ENCODE data around the gene ALOX12. TPM values are rescaled to one million over a fixed set of nuclear protein-coding genes. Genes with fewer than 3 reads are reported as not detected.

The ALOX12 gene
- total RNA-seq, 2 donors from 2014 or later = 0.14 TPM; not detected in 1

DNA sequence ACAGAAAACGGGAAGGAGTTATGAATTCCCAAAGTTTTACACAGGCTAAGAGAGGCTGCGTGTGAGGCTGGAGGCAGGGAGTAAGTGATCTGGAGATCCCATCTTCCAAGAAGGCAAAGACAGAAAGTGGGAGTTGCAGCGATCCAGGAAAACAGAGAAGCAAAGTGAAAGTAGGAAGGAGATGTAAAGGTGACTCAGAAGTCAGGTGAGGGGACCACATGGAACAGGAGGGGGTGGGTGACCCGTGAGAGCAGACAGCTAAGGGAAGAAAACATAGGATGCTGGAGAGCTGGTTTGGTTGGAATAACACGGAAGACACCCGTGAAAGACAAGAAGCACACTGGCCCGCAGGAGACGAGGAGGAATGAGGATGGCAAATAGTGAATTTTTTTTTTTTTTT is 1.3 kb downstream of the ALOX12 start:
- intact Hi-C loops (cut with DNase I) = no loop called here
- DNase-seq (ENCODE audit: low spot score) = no peak

DNA sequence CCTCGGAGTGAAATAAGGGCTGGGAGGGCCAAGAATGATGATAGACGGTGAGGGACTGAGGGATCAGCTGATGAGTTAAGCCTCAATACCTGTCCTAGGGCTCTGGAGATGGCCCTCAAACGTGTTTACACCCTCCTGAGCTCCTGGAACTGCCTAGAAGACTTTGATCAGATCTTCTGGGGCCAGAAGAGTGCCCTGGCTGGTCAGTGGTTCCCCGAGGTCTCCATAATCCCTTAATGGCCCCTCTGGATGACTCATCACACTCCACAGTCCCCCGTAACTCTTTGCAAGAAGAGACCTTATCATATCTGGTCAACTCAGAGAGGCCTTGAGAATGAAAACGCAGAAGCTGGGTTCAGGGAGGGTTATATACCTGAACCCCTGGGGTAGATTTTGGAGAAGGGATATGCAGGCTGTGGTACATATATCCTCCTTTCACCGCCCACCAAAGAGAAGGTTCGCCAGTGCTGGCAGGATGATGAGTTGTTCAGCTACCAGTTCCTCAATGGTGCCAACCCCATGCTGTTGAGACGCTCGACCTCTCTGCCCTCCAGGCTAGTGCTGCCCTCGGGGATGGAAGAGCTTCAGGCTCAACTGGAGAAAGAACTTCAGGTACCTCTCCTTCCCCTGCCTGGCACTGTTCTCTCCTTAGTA is 3.1 kb downstream of the ALOX12 start:
- DNase-seq (ENCODE audit: low spot score) = no peak
- intact Hi-C loops (cut with DNase I) = no loop called here

DNA sequence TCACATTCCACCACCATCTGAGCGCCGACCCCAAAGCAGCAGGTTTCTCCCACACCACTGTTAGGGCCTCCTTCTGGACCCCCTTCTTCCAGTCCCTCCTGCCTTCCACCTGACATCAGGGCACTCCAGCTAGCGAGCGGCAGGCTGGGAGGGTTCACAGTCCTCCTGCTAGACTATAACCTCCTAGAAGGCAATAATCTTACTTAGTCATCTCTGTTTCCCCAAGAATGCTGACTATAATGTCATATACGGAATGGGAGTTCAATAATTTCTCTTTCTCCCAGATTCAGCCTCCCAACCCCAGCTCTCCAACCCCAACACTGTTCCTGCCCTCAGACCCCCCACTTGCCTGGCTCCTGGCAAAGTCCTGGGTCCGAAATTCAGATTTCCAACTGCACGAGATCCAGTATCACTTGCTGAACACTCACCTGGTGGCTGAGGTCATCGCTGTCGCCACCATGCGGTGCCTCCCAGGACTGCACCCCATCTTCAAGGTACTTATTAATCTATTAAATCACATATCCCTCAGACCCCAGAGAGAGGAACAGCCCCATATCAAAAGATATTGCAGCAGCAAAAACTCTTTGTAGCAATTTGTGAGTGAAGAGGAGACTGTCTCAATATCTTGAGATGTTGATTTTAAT is 5.6 kb downstream of the ALOX12 start:
- no peak for DNase-seq (ENCODE audit: low spot score)
- intact Hi-C loops (cut with DNase I) = loop anchor here (5.0 to 10.0 kb wide), 2 partner anchors 89 to 337 kb away; no protein-coding TSS in a partner anchor

DNA sequence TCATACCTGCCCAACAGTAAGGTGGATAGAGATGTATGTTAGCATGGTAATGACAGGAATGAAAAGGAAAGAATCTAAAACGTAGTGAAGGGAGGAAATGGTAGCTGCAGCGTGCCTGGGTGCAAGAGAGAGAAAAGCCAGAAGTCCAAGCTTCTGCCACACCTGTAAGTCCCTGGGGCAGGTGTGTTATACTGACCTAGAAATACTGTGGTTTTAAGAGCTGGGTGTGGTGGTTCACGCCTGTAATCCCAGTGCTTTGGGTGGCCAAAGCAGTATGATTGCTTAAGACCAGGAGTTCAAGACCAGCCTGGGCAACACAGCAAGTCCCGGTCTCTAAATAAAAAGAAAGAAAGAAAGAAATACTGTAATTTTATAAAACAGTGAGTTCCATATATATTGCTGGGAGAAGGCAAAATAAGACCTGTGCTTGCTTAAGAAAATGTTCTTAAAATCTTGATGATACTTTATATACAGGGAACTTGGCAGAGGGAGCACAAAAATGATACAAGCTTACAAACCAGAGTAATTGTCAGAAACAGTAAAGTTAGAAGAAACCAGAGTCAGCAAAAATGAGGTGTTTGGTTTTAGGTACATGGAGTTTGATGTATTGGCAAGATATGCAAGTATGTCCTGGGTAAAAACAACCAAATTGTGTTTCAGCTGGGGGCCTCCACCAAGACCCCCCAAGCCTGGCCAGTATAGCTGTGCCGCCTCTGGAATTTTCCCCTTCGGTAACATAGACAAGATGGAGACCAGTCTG is 6.6 kb downstream of the ALOX12 start:
- no peak for DNase-seq (ENCODE audit: low spot score)

DNA sequence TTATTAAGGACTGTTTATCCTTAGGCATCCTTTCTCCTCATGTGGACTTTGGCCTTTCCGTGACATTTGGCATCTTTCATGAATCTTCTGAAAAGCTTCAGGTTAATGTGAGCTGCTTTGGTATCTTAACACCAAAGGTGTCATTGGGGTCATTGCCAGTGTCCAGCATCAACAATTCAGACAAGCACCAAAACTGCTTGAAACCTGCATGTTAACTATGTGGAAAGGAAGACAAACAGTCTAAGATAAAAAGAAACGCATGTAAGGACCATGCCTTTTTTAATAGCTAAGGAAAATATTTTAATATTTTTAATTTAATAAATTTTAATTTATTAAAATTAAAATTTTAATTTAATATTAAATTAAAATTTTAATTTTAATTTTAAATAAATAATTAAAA is 7.9 kb downstream of the ALOX12 start:
- intact Hi-C loops (cut with DNase I) = loop anchor here (5.0 to 10.0 kb wide), 2 partner anchors 91 to 339 kb away; no protein-coding TSS in a partner anchor
- DNase-seq (ENCODE audit: low spot score) = no peak

More for the DNA sequence above, 6.6 kb downstream of the ALOX12 start:
- intact Hi-C loops (cut with DNase I) = loop anchor here (5.0 to 10.0 kb wide), 2 partner anchors 90 to 338 kb away; no protein-coding TSS in a partner anchor

DNA sequence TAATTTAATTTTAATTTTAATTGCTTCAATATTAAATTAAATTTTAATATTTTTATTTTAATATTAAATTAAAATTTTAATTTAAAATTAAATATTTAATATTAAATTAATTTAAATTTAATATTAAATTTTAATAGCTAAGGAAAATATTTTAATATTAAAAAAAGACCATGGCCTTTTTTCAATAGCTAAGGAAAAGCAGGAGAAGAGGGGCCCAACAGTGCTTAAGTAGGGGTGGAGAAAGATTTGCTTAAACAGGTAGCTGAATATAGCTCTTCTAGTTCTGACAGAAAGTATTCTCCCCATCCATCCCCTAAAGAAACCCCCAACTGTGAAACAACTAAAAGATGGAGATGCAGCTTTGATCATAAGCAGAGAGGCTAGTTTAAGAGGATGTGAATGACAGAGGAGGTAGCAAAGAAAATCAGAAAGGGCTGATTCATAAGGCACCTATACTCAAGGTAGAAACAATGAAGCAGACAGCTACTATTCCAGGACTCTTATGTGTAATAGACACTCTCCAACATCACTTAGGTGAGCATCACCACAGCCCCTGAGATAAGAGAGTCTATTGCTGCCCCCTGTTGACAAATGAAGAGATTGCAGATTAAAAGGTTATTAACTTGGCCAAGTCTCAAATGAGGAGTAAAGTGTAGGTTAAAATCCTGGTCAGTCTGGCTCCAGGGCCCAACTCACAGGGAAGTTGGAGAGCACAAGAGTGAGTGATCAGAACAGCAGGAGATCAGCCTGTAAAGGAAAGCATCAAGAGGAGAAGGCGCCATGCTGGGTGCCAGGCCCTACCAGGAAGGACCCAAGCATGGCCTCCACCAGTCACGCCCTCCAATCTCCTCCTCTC is 8.8 kb downstream of the ALOX12 start:
- intact Hi-C loops (cut with DNase I) = loop anchor here (5.0 to 10.0 kb wide), 3 partner anchors 87 to 340 kb away; no protein-coding TSS in a partner anchor
- no peak for DNase-seq (ENCODE audit: low spot score)

DNA sequence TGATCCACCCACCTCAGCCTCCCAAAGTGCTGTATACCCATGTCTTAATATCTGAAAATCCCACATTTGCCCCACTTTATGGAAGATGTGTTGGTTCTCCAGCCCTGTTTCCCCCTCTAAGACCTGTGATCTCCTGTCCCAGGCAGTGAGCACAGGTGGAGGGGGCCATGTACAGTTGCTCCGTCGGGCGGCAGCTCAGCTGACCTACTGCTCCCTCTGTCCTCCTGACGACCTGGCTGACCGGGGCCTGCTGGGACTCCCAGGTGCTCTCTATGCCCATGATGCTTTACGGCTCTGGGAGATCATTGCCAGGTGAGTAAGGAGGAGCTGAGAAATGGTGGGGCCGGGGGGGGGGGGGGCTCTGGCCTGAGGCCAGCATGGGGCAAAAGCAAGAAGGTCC is 9.9 kb downstream of the ALOX12 start:
- peak; percentile 77 for DNase-seq (ENCODE audit: low spot score)
- intact Hi-C loops (cut with DNase I) = loop anchor here (5.0 to 10.0 kb wide), 2 partner anchors 88 to 341 kb away; no protein-coding TSS in a partner anchor

DNA sequence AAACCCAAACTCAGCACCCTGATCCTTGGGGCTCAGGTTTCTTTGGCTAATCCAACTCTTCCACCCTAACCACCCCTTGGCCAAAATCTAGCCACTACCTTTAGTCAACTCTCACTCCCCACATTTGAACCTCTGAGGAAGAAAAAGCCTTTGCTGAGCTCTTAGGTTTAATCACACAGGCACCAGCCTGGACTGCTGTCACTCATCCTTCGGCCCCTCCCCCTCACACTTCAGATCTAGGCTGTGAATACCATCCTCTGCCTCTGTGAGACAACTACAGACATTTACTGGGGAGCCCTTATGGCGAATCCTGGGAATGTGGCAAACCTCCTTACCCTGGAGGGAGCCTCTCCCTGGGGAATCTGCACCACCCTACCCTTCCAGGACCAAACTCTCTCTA is 11.3 kb downstream of the ALOX12 start:
- intact Hi-C loops (cut with DNase I) = loop anchor here (5.0 to 10.0 kb wide), 2 partner anchors 90 to 342 kb away; no protein-coding TSS in a partner anchor
- no peak for DNase-seq (ENCODE audit: low spot score)

DNA sequence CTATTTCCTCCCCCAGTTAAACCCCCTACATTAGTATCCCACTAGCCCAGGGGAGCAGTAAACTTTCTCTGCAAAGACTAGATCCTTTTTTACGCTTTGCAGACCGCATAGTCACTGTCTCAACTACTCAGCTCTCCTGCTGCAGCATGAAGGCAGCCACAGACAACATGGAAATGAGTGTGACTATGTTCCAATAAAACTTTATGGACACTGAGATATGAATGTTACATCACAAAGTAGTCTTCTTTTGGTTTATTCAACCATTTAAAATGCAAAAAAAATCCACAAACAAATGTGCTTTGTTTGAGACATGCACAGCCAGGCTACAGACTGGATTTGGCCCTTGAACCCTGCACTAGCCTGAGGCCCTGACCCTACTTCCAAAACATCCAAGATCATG is 14.7 kb downstream of the ALOX12 start:
- intact Hi-C loops (cut with DNase I) = no loop called here
- peak; percentile 22 for DNase-seq (ENCODE audit: low spot score)

DNA sequence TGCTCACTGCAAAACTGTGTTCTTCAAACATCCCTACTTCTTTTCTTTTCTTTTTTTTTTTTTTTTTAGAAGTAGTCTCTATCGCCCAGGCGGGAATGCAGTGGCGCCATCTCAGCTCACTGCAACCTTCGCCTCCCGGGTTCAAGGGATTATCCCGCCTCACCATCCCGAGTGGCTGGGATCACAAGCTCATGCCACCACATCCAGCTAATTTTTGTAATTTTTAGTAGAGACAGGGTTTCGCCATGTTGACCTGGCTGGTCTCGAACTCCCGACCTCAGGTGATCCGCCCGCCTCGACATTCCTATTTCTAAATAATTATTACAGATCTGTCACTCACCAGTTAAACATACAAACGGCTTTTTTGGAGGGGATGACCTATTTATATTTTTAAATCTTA is 15.6 kb downstream of the ALOX12 start:
- peak; percentile 47 for DNase-seq (ENCODE audit: low spot score)
- intact Hi-C loops (cut with DNase I) = no loop called here

DNA sequence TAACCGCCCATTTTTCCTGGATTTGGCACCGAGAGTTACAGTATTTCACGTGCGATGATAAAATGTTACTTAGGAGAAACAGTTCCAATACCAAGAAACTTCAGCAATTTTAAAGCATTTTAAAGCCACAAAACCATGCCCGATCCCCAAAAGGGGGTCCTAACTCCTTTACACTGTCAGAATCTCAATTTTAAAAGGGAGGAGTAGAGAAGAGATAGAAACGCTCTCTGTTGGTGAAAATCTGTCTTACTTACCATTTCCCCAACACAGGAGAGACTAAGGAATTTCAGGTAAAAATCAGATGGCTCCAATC is 16.0 kb downstream of the ALOX12 start:
- no peak for DNase-seq (ENCODE audit: low spot score)
- intact Hi-C loops (cut with DNase I) = no loop called here

DNA sequence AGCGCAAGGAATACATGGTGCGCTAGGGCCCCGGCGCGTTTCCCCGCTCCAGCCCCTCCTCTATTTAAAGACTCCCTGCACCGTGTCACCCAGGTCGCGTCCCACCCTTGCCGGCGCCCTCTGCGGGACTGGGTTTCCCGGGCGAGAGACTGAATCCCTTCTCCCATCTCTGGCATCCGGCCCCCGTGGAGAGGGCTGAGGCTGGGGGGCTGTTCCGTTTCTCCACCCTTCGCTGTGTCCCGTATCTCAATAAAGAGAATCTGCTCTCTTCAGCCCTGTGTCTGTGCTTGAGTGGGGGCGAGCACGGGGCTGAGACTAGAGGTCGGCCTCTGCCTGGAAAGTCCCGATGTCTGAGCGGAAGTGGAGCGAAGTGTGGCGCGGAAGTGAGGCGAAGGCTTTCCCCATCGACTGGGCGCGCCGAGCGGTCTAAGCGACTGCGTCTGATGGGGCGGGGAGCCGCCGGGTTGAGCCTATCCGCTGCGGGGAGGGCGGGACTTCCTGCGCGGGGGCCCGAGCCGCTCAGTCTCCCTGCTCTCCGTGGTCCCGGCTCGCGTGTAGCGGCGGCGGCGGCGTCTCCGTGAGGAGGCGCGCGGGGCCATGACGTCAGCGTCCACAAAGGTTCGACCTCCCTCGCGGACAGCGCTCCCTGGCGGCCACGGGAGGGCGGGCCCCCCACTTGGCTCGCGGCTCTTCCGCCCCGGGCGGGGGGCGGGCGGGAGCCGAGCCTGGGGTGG is 18.6 kb downstream of the ALOX12 start:
- peak; percentile 100 for DNase-seq (ENCODE audit: low spot score)
- intact Hi-C loops (cut with DNase I) = no loop called here

DNA sequence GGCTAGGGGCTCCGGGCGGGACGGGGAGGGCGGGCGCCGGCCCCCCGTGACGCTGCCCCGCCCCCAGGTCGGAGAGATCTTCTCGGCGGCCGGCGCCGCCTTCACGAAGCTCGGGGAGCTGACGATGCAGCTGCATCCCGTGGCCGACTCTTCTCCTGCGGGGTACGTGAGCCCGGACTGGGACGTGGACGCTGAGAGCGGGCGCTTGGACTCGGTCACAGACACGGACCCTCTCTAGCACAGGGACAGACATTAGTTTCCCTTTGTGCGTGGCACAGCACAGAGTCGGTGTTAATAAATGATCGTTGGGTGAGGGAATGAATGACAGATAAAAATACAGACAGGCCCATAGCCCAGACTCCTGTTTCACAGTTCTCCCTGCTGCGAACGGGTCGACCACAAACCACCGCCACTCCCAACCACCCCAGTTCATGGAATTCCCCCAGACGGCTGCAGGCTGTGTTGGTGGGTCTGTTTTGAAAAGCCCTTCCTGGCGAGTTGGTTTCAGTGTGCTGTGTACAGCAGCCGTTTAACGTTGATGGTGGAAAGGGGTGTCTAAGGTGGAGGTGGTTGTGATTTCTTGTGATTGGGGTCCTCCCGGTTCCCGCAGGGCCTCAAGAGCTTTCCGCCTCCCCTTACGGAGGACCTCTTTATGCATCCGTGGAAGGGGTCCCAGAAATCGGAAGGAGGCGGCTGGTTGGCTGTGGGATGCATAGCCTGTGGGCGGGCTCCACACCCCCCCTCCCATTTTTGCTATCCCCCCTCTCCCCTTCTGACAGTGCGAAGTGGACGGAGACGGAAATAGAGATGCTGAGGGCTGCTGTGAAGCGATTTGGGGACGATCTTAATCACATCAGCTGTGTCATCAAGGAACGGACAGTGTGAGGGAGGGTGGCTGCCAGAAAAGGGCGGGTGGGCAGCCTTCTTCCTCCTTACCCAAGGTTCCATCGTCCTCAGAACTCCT is 19.4 kb downstream of the ALOX12 start:
- intact Hi-C loops (cut with DNase I) = no loop called here
- peak; percentile 81 for DNase-seq (ENCODE audit: low spot score)

DNA sequence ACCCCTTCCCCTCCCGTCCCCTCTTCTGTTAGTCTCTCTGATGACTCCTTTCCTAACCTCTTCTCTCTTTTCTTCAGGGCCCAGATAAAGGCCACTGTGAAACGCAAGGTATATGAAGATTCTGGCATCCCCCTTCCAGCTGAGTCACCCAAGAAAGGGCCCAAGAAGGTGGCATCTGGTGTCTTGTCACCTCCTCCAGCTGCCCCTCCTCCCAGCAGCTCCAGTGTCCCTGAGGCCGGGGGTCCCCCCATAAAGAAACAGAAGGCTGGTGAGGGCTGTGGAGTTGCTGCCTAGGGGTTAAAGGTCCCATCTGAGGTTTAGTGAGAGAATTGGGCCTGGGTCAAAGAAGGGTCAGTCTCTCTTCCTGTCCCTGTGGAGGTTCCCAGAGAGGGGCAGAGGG is 20.6 kb downstream of the ALOX12 start:
- intact Hi-C loops (cut with DNase I) = no loop called here
- DNase-seq (ENCODE audit: low spot score) = peak; percentile 55

DNA sequence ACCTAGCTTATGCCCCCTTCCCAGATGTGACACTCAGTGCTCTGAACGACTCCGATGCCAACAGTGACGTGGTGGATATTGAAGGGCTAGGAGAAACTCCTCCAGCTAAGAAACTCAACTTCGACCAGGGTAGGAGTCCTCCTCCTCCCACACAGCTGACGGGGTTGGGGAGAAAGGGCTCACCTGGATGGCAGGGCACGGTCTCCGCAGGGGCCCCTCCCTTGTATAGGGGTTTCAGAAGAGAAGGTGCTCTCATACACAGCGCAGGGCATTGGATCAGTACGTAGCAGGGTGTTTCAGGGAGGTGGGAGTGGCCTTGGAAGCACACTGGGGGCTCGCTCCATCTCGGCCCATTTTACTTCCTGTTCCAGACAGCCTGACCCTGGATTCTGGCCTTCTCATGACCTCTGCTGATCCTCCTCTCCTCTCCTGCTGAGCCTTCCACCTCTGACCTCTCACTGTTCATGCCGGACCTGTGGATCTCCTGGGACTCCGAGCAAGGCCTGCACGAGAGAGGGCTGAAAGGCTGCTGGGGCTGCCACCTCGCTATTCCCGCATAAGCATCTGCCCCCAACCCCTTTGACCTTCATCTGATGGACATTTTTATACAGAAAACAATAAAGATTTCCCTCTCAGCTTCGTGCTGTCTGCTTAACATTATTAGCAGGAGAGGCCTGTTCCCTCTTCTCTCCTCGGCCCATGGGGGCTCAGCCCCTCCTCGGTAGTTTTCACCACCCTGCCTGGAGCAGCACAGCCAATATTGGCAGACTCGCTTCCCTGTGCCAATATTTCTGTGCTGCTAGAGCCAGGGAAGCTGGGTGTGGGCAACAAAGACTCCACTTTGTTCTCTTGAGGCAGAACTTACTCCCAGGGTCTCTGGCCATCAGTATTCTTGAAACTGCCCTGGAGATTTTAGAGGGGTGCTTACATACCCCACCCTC is 21.3 kb downstream of the ALOX12 start:
- intact Hi-C loops (cut with DNase I) = no loop called here
- DNase-seq (ENCODE audit: low spot score) = peak; percentile 75

DNA sequence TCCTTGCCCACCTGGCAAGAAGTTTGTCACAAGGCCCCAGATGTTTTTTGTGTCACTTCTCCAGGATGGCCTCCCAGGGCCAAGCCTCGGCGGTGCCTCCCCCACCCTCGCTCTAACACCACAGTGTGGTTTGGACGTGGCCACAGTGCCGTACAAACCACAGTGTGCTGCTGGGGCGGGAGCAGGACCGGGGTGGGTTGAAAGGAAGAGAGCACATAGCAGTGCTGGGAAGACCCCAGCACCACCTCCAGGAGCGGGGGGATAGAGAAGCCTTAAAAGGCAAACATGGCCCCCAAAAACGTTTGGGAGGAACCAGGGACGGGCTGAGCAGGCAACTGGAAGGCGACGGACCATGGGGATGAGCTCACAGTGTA is 22.0 kb downstream of the ALOX12 start:
- intact Hi-C loops (cut with DNase I) = no loop called here
- DNase-seq (ENCODE audit: low spot score) = peak; percentile 78
